Astrocyte of the spinal cord (primary cell): ENCODE data around the gene ODF2.

Source experiments
- DNase-seq: peaks from one replicate; pipeline ENCODE4 v3.0.0; 2011; ENCODE audit warnings: low read depth, low spot score
- H3K4me3 ChIP-seq: 2 replicates; pipeline ENCODE4 v1.5.1; 2011; ENCODE audit warnings: low read depth, mild to moderate bottlenecking, low read length, moderate library complexity
- CTCF ChIP-seq: IDR thresholded peaks from 2 replicates; pipeline ENCODE4 v1.5.1; 2012; ENCODE audit warnings: low read depth, mild to moderate bottlenecking, low read length, inconsistent platforms
- in situ Hi-C: cut with HindIII; loops from 2 replicates; pipeline ENCODE4 v1.10.0; 2017; ENCODE audit warnings: low sequenced_read_pairs

The ODF2 gene

GRCh38 chr9:128548876-128549275 lies 93.1 kb downstream of the ODF2 start:
- DNase-seq, result no peak
- in situ Hi-C loops, result no loop called here
- H3K4me3 ChIP-seq, result no peak overlapping the region
- TF ChIP-seq CTCF, result no peak

- no peak overlapping the region for H3K4me3 ChIP-seq
- no peak for TF ChIP-seq CTCF
- in situ Hi-C loops, result no loop called here
- DNase-seq, result no peak
Observed at GRCh38 chr9:128550226-128550625, 94.4 kb downstream of the ODF2 start.
